GM19455 (cell line): ENCODE data around the gene ZNF664.

Experiments
- ATAC-seq: cut with Tn5 transposase; IDR thresholded peaks from one replicate; pipeline ENCODE4 v1.9.1; 2021; ENCODE audit not compliant: unreplicated experiment

The ZNF664 gene

GRCh38 chr12:124006846-124007713 is 34.1 kb downstream of the ZNF664 start:
- ATAC-seq: no peak

- no peak for ATAC-seq
Observed at GRCh38 chr12:124007826-124008570, 35.0 kb downstream of the ZNF664 start.

GRCh38 chr12:124008595-124008994 is 35.6 kb downstream of the ZNF664 start:
- ATAC-seq: no peak

GRCh38 chr12:124009781-124010180 is 36.8 kb downstream of the ZNF664 start:
- ATAC-seq: no peak

- ATAC-seq: no peak
Observed at GRCh38 chr12:124010687-124011086, 37.7 kb downstream of the ZNF664 start.

GRCh38 chr12:124011435-124012115 is 38.6 kb downstream of the ZNF664 start:
- no peak for ATAC-seq

- no peak for ATAC-seq
Observed at GRCh38 chr12:124013073-124013472, 40.1 kb downstream of the ZNF664 start.

GRCh38 chr12:124015494-124016461 is 42.8 kb downstream of the ZNF664 start:
- no peak for ATAC-seq

- ATAC-seq: no peak
Observed at GRCh38 chr12:124017064-124017463, 44.0 kb downstream of the ZNF664 start.

GRCh38 chr12:124018539-124018938 is 45.5 kb downstream of the ZNF664 start:
- no peak for ATAC-seq

GRCh38 chr12:124019115-124019514 is 46.1 kb downstream of the ZNF664 start:
- no peak for ATAC-seq

- ATAC-seq: no peak
Observed at GRCh38 chr12:124020514-124020949, 47.5 kb downstream of the ZNF664 start.

GRCh38 chr12:124021007-124021406 is 48.0 kb downstream of the ZNF664 start:
- ATAC-seq: no peak

GRCh38 chr12:124022161-124022560 is 49.1 kb downstream of the ZNF664 start:
- no peak for ATAC-seq

- no peak for ATAC-seq
Observed at GRCh38 chr12:124024263-124024678, 51.3 kb downstream of the ZNF664 start.

GRCh38 chr12:124024776-124025175 is 51.8 kb downstream of the ZNF664 start:
- no peak for ATAC-seq

GRCh38 chr12:124025661-124026060 is 52.6 kb downstream of the ZNF664 start:
- ATAC-seq: no peak

GRCh38 chr12:124026755-124027745 is 54.0 kb downstream of the ZNF664 start:
- ATAC-seq: no peak
